Activated CD4-positive, CD25-positive, alpha-beta regulatory T cell treated with anti-CD3 and anti-CD28 coated beads, Interleukin-2, amount 50 U/mL, for 16 hours (primary cell): Measurements from ENCODE around the gene MBLAC2.

Source experiments
- DNase-seq: peaks from one replicate; pipeline ENCODE4 v3.0.0-alpha.2; 2020; ENCODE audit warnings: low read depth, low spot score

Gene MBLAC2

DNA sequence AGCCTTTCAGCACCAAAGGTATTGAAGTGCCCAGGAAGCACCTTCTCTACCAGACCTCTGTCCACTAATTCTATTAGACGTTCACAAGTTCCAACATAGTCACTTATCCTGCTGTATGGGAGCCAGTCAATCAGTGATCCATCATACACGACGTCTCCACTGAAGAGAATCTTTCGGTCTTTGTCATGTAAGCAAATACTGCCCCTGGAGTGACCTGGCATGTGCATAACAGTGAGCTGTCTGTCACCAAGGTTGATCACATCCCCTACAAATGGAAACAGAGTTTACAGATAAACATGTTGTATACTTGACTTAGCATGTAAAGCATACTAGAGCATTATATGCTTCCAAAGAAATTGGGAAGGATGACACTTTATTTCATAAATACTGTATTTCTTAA is 13.3 kb downstream of the MBLAC2 start:
- no peak for DNase-seq

DNA sequence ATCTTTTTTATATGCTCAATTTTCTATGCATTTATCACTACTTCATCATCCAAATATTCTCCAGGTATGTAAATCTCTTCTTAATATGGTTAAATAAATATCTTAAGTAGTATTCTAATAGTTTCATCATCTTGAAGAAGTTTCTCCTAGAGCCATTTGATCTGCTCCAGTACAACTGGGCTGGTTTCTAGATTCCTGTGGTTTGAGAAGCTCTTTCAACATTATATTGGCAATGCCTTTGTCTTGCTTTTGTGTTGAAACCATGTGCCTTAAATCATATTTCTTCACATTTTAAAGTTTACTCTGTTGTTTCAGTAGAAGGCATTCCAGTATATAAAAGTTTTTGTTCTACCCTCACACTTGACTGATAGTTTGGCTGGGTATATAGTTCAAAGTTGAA is 27.6 kb downstream of the MBLAC2 start:
- DNase-seq: no peak

DNA sequence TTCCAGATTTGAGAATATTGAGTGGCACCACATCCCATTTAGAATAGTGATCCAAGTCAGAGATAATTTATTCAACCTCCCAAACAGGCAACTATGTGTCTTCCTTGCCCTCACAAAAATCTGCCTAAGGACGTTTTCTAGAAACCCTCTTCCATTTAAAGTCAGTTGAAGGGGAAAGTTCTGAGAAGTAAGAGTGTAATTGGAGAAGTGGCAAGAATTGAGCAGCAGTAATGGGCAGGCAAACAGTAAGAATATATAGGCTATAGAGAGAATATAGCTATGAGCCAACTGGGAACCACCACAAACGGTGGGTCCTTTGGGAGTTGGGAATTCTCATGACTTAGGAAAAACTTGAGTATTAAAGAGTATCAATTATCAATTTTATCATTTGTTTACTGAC is 33.9 kb downstream of the MBLAC2 start:
- no peak for DNase-seq

DNA sequence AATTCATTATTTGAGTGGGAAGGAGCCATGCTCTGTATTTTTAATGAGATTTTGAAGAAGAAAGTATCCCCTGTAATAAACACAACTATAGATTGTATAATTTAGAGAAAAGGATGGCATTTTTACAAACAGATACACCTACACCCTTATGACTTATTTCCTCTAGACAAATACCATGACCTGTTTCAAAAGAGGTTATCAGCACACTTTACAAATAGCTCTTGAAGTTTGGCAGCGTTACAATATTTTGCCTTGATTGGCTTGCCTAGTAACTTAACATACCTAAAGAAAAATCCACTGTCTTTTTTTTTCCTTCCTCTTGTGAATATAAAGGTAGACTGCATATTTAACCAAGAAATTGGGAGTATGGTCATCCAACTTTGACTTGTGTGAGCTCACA is 36.5 kb downstream of the MBLAC2 start:
- DNase-seq: no peak

DNA sequence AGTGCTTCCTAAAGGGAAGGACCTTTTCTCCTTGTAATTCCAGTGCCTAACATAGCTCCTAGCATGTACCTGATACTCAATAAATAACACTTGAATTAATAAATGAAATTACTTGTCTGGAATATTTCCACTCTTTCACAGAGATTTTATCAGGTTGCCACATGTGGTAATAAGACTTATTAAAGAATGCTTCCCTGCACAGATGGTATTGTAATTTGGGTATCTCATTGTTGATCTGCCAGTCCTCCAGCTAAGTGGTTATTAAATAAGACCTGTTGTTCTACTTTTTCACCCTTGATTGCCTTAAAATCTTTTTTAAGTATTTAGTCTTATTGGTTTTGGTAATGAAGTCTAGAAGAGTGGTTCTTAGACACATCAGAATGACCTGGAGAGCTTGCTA is 36.9 kb downstream of the MBLAC2 start:
- no peak for DNase-seq

DNA sequence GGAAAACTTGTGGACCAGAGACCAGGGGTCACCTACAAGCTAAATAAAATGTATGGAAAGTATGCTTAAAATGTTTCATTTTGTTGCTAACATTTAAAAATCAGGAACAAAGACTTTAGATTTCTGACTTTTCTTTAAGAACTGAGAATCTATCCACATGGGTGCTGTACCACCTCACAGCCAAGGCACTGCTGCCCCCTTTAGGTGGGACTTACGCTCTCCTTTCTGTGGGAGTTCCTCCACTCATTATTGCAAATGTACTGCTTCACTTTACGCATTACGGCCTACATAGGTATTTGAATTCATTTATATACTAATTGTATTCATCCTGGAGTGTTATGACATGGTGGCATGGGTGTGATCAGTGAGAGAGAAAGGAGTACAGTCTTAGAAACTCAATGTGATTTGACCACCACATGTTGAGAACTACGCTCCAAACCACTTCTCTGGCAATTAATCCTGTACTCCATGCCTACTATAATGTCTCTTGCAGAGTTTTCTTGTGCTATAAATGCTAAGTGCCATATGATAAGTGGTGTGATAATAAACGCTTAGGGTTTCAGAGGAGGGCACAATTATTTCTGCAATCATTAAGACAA is 40.4 kb downstream of the MBLAC2 start:
- DNase-seq: peak; percentile 10

DNA sequence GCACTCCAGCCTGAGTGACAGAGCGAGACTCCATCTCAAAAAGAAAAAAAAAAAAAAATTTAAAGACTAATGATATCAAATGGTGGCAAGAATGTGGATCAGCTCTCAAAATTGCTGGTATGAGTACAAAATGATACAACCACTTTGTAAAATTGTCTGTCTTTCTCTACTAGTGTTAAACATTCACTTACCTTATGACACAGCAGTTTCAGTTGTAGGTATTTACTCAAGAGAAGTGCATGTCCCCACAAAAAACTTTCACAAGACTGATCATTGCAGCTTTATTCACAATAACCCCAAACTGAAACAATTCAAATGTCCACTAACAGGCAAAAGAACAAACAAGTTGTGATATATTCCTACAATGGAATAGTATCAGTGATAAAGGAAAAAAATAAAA is 50.3 kb downstream of the MBLAC2 start:
- DNase-seq: no peak

DNA sequence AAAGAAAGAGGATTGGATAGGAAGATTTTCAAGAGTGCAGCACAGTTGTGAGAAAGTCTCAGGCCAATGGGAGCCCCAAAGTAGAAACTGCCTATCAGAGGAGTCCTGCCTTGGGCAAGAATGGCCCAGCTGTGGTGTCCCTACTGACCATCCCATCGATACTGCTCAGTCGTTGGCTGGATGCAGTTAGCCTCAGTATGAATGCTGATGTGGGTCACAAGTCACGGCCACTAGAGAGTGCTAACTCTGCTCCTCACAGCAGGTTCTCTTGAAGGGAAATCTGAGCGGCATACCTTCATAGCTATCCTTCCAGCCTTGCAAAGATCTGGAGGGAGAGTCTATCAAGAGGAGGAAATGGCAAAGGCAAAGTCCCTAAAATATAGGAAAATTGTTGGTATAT is 53.4 kb downstream of the MBLAC2 start:
- DNase-seq: no peak

DNA sequence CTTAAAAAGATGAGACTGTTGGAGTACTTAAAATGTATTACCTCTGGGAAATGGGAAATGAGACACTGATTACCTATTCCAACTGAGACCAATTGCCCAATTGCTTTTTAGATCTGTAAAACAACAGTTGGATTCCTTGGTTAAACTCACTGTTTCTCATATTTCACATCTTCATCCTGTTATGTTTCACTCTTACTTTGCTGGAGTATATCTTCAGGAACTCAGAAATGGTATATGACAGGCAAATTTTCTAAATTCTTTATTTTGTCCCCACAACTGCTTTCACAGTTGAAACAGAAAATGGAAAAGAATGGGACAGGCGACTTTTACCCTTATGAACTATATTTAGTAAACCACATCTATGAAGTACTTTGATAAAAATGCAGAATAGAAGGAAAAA is 56.4 kb downstream of the MBLAC2 start:
- DNase-seq: no peak

DNA sequence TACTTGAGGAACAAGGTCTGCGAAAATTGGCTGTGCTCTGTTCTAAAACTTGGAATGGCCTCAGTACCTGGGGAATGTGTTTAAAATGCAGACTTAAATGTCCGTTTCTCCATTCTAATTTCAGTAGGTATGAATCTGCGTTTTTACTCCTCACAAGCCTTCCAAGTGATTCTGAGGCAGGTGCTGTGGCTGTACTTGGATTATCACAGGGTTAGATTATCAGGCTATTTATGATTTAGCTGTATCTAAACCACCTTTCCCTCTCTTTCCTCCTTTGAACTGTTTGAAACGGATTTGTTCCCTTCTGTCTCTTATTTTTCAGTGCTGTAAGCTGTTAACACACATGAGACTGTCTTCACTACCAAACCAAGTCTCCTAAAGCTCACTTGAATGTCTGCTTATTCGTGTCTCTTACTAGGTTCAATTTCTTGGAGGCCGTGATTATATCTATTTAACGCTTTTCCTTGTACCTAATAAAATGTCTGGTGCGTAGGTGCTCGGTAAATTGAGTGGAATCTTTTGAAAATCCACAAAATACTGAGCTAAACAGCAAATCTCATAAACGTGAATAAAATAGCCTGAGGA is 64.3 kb downstream of the MBLAC2 start:
- no peak for DNase-seq

DNA sequence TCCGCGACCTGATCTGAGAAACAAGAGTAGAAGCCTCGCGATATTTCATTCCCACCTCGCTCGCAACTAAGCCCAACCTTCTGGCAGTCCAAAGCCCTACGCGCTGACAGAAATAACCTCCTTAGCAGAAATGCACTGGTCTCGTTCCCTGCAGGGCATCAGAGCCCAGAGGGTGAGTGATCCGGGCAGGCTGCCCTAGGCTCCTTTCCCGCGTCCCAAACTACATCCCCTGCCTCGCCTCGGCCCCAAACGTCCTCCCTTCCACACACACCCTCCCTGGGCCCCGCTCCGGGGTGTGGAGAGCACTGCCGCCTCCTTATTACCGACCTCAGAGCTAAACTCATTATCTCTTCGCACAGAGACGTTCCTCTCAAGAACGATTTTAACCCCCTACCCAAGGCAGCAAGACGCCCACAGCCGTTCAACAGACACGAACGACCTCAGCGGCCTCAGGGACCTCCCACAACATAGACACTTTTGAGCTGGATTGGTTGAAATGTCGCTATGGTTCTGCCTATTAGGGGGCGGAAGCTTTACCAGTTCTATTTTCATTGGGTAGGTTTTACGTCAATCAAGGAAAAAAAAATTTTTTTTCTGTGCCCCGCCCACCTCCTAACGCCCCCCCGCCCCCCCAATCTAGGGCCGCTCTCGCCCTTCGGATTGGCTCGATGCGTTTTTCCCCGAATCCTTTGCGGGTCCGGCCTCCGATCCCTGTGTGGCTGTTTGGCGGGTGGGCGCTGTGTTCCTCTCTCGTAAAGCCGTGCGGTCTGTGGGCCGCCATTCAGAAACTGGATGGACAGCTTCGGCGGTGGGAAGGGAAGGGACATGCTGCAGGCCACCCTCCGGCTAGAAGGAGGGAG is 65.0 kb downstream of the MBLAC2 start, which contains the start of gene CETN3:
TSS of gene CETN3 (minus strand) at position 439 of the 860 bp plus-strand sequence. CDS start at position 344, 95 bp downstream.
- DNase-seq: peak; percentile 83

DNA sequence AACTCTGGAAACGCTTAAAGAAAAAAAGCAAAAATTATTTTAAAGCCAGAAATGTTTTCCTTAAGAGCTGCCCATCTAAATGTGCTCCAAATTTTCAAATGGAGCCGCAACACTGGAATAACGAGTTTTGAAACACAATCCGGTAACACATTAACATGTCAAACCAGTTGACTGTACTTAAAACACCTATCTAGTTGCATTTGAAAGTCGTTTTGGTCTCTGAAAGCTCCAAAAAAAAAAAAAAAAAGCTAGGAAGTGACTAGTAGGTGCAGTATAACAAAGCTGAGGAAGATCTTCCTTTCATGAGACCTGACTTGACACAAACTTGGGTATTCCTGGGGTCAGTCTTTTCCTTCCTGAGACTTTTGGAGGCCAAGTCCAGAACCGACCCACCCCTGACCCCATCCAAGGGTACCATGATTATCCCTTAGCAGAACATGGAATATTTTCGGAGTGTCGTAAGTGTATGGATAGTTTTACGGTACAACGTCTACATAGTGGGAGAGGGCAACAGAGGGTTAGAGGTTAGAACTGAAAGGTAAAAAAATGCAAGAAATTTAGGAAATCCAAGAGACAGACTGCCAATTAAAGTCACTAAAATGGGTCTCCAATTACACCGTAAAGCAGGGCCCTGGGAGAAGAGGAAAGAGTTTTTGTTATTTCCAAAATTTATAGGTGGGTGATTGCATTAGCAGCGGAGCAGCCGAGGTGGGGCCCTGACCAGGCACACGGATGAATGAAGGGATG is 65.8 kb downstream of the MBLAC2 start:
- DNase-seq: no peak
